Duodenal mucosa (tissue), 2 donors: ENCODE results near the gene TNFRSF8.
A peak's percentile ranks its signal among the peaks of the same experiment; 100 is the strongest.

ENCODE experiments used
- H3K27ac ChIP-seq: one replicate; pipeline ENCODE4 v1.7.0; 2013; ENCODE audit warnings: low read depth, low read length
- H3K27me3 ChIP-seq, 2 donors: one replicate each; pipeline ENCODE4 v1.7.0; 2013; ENCODE audit warnings: low read length in 2 of 2, control low read depth in 1 of 2; ENCODE audit not compliant: insufficient read depth in 2 of 2, control insufficient read depth in 1 of 2
- H3K36me3 ChIP-seq, 2 donors: one replicate each; pipeline ENCODE4 v1.7.0; 2013; ENCODE audit warnings: low read length in 2 of 2, control low read depth in 1 of 2; ENCODE audit not compliant: insufficient read depth in 2 of 2, control insufficient read depth in 1 of 2
- H3K4me1 ChIP-seq, 2 donors: one replicate each; pipeline ENCODE4 v1.7.0; 2013; ENCODE audit warnings: low read length in 2 of 2, control low read depth in 1 of 2; ENCODE audit not compliant: insufficient read depth in 2 of 2, control insufficient read depth in 1 of 2
- H3K4me3 ChIP-seq, 2 donors: one replicate each; pipeline ENCODE4 v1.7.0; 2013; ENCODE audit warnings: low read length in 2 of 2, low read depth in 1 of 2
- H3K9ac ChIP-seq, 2 donors: one replicate each; pipeline ENCODE4 v1.7.0; 2013; ENCODE audit warnings: low read length in 2 of 2, low read depth in 1 of 2
- H3K9me3 ChIP-seq, 2 donors: one replicate each; pipeline ENCODE4 v1.7.0; 2013; ENCODE audit warnings: low read length in 2 of 2, control low read depth in 1 of 2; ENCODE audit not compliant: control insufficient read depth in 1 of 2

Gene TNFRSF8

GRCh38 chr1:12166834-12167492 is 103.9 kb downstream of the TNFRSF8 start, which contains the start of gene TNFRSF1B:
Gene TNFRSF1B (plus strand): TSS chr1:12166991. CDS start chr1:12167092, 101 bp downstream.
- peaks cover 38 to 41% of the 10 kb centered on the region in 2 donors for H3K4me1 ChIP-seq

GRCh38 chr1:12167493-12168429 is 104.7 kb downstream of the TNFRSF8 start:
- no peaks in the 10 kb centered on the region for H3K27me3 ChIP-seq
- H3K9ac ChIP-seq = peak overlapping the region; percentile 82 to 89
- peaks cover 0 to 6% of the 10 kb centered on the region in 2 donors for H3K36me3 ChIP-seq
- H3K27ac ChIP-seq = peak overlapping the region; percentile 75
- peaks cover 38 to 40% of the 10 kb centered on the region in 2 donors for H3K4me1 ChIP-seq
- H3K9me3 ChIP-seq = no peaks in the 10 kb centered on the region
- H3K4me3 ChIP-seq = peak overlapping the region; percentile 86 to 97

More at GRCh38 chr1:12166834-12167492, 103.9 kb downstream of the TNFRSF8 start, which contains the start of gene TNFRSF1B:
- Histone ChIP-seq H3K4me3 (peak within 1 kb of the TSS; percentile 86 to 97), H3K9me3 (no peaks in the 10 kb centered on the region), H3K36me3 (peaks cover 0 to 6% of the 10 kb centered on the region in 2 donors), H3K27me3 (no peaks in the 10 kb centered on the region), H3K27ac (peak within 1 kb of the TSS; percentile 75), H3K9ac (peak within 1 kb of the TSS; percentile 82 to 89)

- Histone ChIP-seq H3K9me3 (no peaks in the 10 kb centered on the region), H3K4me3 (peak overlapping the region; percentile 86 to 97), H3K36me3 (peaks cover 0 to 6% of the 10 kb centered on the region in 2 donors), H3K27me3 (no peaks in the 10 kb centered on the region), H3K9ac (peak overlapping the region; percentile 82 to 89), H3K4me1 (peaks cover 39 to 41% of the 10 kb centered on the region in 2 donors), H3K27ac (peak overlapping the region; percentile 75)
These were observed 105.5 kb downstream of the TNFRSF8 start for GRCh38 chr1:12168451-12169160.

DNA sequence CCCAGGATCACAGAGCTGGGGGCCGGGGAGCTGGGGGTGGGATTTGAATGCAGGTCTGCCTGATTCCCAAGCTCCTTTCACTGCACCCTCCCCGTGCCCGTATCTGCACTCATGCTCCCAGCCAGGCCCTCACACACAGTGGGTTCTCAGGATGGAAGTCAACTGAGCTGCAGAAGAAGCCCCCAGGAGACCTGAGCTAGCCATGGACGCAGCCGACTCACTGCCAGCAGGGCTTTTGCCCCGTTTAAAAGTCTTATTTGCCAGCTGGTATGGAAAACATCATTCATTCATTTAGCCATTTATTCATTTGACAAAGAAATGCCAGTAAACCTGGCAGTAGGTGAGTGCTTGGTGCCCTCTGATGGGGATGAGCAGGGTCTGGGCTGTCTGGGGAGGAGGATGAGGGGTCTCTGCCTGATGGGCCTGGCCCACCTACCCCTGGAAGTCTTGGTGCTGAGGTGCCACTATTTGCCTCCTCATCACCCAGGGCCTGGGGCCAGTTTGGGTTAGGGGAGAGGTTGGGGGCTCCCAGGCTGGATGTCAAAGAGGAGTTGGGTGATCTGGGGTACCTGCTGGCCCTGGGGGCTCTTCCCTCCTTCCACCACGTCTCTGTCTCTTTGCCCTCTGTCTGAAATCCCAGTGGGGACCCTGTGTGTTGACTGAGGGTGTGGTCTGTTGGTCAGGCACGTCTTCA is 106.5 kb downstream of the TNFRSF8 start:
- Histone ChIP-seq H3K9ac (peak overlapping the region; percentile 1 to 4), H3K27ac (no peak overlapping the region), H3K4me3 (peak overlapping the region in 1 of 2 donors; percentile 86), H3K36me3 (peaks cover 0 to 6% of the 10 kb centered on the region in 2 donors), H3K9me3 (no peaks in the 10 kb centered on the region), H3K27me3 (no peaks in the 10 kb centered on the region), H3K4me1 (peaks cover 39 to 48% of the 10 kb centered on the region in 2 donors)

DNA sequence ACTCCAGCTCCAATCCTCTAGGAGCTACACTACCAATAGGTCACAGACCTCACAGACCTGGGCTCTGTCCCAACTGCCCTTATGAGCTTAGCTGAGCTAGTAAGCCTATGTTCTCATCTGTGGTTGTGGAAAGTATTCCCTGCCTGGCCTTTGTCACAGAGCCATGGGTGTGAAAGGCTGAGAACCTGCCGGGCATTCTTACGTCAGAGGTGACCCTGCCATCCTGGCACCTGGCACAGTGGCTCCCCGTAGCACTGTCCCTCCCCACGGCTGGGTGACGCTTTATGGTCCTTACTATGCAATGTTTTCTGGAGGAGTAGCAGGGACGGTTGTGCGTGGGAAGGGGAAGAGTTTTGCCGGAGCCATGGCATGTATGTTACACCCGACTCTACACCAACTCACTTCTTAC is 107.2 kb downstream of the TNFRSF8 start:
- Histone ChIP-seq H3K9ac (peak overlapping the region in 1 of 2 donors; percentile 1), H3K4me3 (no peak overlapping the region), H3K27ac (no peak overlapping the region), H3K36me3 (peaks cover 0 to 6% of the 10 kb centered on the region in 2 donors), H3K9me3 (no peaks in the 10 kb centered on the region), H3K4me1 (peaks cover 45 to 55% of the 10 kb centered on the region in 2 donors), H3K27me3 (no peaks in the 10 kb centered on the region)

DNA sequence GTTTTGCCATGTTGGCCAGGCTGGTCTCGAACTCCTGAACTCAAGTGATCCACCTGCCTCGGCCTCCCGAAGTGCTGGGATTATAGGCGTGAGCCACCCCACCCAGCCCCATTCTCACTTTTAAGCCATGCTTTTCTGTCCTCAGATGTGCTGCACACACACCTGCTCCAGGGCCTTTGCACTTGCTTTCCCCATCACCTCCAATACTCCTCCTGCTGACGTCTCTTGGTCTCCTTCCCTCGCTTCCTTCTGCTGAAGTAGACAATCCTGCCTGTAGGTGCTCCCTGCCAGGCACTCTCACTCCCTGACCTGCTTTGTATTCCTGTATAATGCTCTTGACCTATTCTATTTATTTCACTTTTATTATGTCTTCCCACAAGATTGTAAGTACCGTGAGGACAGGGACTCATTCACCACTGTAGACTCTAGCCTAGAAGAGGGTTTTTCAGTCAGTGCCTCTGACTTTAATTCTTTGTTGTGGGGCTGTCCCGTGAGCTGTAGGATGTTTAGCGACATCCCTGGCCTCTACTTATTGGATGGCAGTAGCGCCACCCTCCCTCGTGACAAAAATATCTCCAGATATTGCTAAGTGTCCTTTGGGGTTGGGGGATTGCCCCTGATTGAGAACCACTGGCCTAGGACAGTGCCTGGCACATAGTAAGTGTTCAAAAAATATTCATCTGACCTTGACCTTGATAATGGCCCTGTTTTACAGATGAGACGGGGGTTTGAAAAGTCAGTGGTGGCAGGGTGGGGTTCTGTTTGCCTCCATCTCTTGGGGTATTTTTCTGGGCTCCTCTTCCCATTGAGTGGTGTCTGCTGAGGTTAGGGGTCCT is 108.3 kb downstream of the TNFRSF8 start:
- Histone ChIP-seq H3K36me3 (peaks cover 0 to 6% of the 10 kb centered on the region in 2 donors), H3K27me3 (no peaks in the 10 kb centered on the region), H3K9ac (no peak overlapping the region), H3K4me1 (peaks cover 48 to 63% of the 10 kb centered on the region in 2 donors), H3K9me3 (no peaks in the 10 kb centered on the region), H3K27ac (no peak overlapping the region), H3K4me3 (no peak overlapping the region)

GRCh38 chr1:12172042-12172851 is 109.1 kb downstream of the TNFRSF8 start:
- Histone ChIP-seq H3K9me3 (no peaks in the 10 kb centered on the region), H3K4me3 (no peak overlapping the region), H3K27me3 (no peaks in the 10 kb centered on the region), H3K36me3 (peaks cover 0 to 6% of the 10 kb centered on the region in 2 donors), H3K27ac (no peak overlapping the region), H3K9ac (peak overlapping the region; percentile 35 to 59), H3K4me1 (peaks cover 49 to 66% of the 10 kb centered on the region in 2 donors)

GRCh38 chr1:12173041-12173509 is 110.0 kb downstream of the TNFRSF8 start:
- Histone ChIP-seq H3K9ac (peak overlapping the region; percentile 35 to 59), H3K36me3 (peaks cover 0 to 6% of the 10 kb centered on the region in 2 donors), H3K4me1 (peaks cover 56 to 74% of the 10 kb centered on the region in 2 donors), H3K4me3 (no peak overlapping the region), H3K27ac (peak overlapping the region; percentile 61), H3K27me3 (no peaks in the 10 kb centered on the region), H3K9me3 (no peaks in the 10 kb centered on the region)
